SK-N-SH (cell line): ENCODE results near the gene STT3B. TPM values are rescaled to one million over a fixed set of nuclear protein-coding genes. Genes with fewer than 3 reads are reported as not detected.

ENCODE experiments used
- CTCF ChIA-PET: fragments of 300-600, 350-600 bp; formaldehyde crosslinking; extraction: SDS; loops from one replicate; lab custom pipeline; 2021; lab: Yijun Ruan, JAX
- POLR2A ChIA-PET: fragments of 350-600 bp; sonication (Branson Sonifier 250); formaldehyde crosslinking; extraction: SDS; loops from one replicate; lab custom pipeline; 2020; ENCODE audit warnings: antibody characterized with exemption, inconsistent platforms; lab: Yijun Ruan, JAX
- DNase-seq: peaks from one replicate; pipeline ENCODE4 v3.0.0; 2012
- H2AFZ ChIP-seq: fragments of 200-600 bp; sonication (generic); 2 replicates; pipeline ENCODE4 v1.8.1; 2016; ENCODE audit warnings: antibody characterized with exemption, mild to moderate bottlenecking, low read depth
- H3F3A ChIP-seq: fragments of 200-600 bp; sonication (generic); replicated peaks from 2 replicates; pipeline ENCODE3; 2016; ENCODE audit warnings: antibody characterized with exemption, mild to moderate bottlenecking; ENCODE audit not compliant: insufficient read depth
- H3K27ac ChIP-seq, 2 experiments: fragments of 200-500 bp in 1 of 2; fragments of 200-600 bp in 1 of 2; sonication (Bioruptor generic) in 1 of 2; sonication (generic), shearing (Covaris generic) in 1 of 2; 2 replicates each; pipeline versions ENCODE4 v1.5.1 to v1.6.1; 2014 to 2016; ENCODE audit warnings: low read depth in 2 of 2, inconsistent platforms in 1 of 2, low read length in 1 of 2, mild to moderate bottlenecking in 1 of 2, mixed read lengths in 1 of 2
- H3K27me3 ChIP-seq: fragments of 200-600 bp; sonication (generic), shearing (Covaris generic); 2 replicates; pipeline ENCODE4 v1.6.1; 2016; ENCODE audit warnings: mixed run types; ENCODE audit not compliant: insufficient read depth
- H3K36me3 ChIP-seq, 2 experiments: fragments of 200-500 bp in 1 of 2; fragments of 200-600 bp in 1 of 2; sonication (Bioruptor generic) in 1 of 2; sonication (generic) in 1 of 2; replicated peaks in 1 of 2; 2 replicates each; pipeline versions ENCODE3 to v1.5.1; 2014 to 2016; ENCODE audit warnings: low read length in 1 of 2, mild to moderate bottlenecking in 1 of 2; ENCODE audit not compliant: insufficient read depth in 2 of 2, control insufficient read depth in 1 of 2
- H3K4me1 ChIP-seq, 2 experiments: fragments of 200-500 bp in 1 of 2; fragments of 200-600 bp in 1 of 2; sonication (Bioruptor generic) in 1 of 2; sonication (generic), shearing (Covaris generic) in 1 of 2; 2 replicates each; pipeline versions ENCODE4 v1.5.1 to v1.6.1; 2014 to 2016; ENCODE audit warnings: low read depth in 1 of 2, low read length in 1 of 2, mixed run types in 1 of 2; ENCODE audit not compliant: insufficient read depth in 2 of 2, control insufficient read depth in 1 of 2
- H3K4me2 ChIP-seq: fragments of 200-600 bp; sonication (generic), shearing (Covaris generic); 2 replicates; pipeline ENCODE4 v1.6.1; 2017; ENCODE audit warnings: mixed run types
- H3K4me3 ChIP-seq, 2 experiments: fragments of 200-500 bp in 1 of 2; fragments of 200-600 bp in 1 of 2; sonication (Bioruptor generic) in 1 of 2; sonication (generic), shearing (Covaris generic) in 1 of 2; 2 replicates each; pipeline versions ENCODE4 v1.5.1 to v1.8.1; 2014 to 2016; ENCODE audit warnings: low read depth in 2 of 2, inconsistent platforms in 1 of 2, low read length in 1 of 2, mild to moderate bottlenecking in 1 of 2, mixed read lengths in 1 of 2, moderate library complexity in 1 of 2
- H3K79me2 ChIP-seq: fragments of 200-600 bp; sonication (generic); 2 replicates; pipeline ENCODE4 v1.8.1; 2017; ENCODE audit warnings: mild to moderate bottlenecking; ENCODE audit not compliant: insufficient read depth
- H3K9ac ChIP-seq: fragments of 200-600 bp; sonication (generic); 2 replicates; pipeline ENCODE4 v1.6.1; 2017; ENCODE audit warnings: mixed run types
- H3K9me2 ChIP-seq: fragments of 200-600 bp; sonication (generic); 2 replicates; pipeline ENCODE4 v1.6.1; 2017; ENCODE audit warnings: mixed run types
- H3K9me3 ChIP-seq: fragments of 200-600 bp; sonication (generic); 2 replicates; pipeline ENCODE4 v1.6.1; 2017; ENCODE audit warnings: mixed run types, mild to moderate bottlenecking, moderate library complexity
- H4K20me1 ChIP-seq: fragments of 200-600 bp; sonication (generic); 2 replicates; pipeline ENCODE4 v1.6.1; 2017; ENCODE audit warnings: mild to moderate bottlenecking, mixed run types; ENCODE audit not compliant: insufficient read depth
- CHD2 ChIP-seq: fragments of 150-350 bp; IDR thresholded peaks from 2 replicates; pipeline ENCODE4 v1.6.1; 2018; ENCODE audit warnings: low read length; ENCODE audit not compliant: partially characterized antibody
- FOSL2 ChIP-seq: IDR thresholded peaks from 2 replicates; pipeline ENCODE4 v1.4.0; 2012; ENCODE audit warnings: low read depth, mild to moderate bottlenecking, moderate library complexity, borderline replicate concordance
- FOXM1 ChIP-seq: IDR thresholded peaks from 2 replicates; pipeline ENCODE4 v1.4.0; 2012; ENCODE audit warnings: low read depth, mild to moderate bottlenecking
- GABPA ChIP-seq: IDR thresholded peaks from 2 replicates; pipeline ENCODE4 v1.4.0; 2012; ENCODE audit warnings: low read depth, mild to moderate bottlenecking
- MEF2A ChIP-seq: IDR thresholded peaks from 2 replicates; pipeline ENCODE4 v1.4.0; 2012; ENCODE audit warnings: low read depth, borderline replicate concordance
- MXI1 ChIP-seq: IDR thresholded peaks from 2 replicates; pipeline ENCODE4 v1.6.1; 2012; ENCODE audit warnings: mild to moderate bottlenecking, low read depth, low read length, improper control_type of control experiment
- SIN3A ChIP-seq: IDR thresholded peaks from 2 replicates; pipeline ENCODE4 v1.6.1; 2012; ENCODE audit warnings: low read depth, mild to moderate bottlenecking, low read length, moderate library complexity, borderline replicate concordance
- WGBS: methylation state at CpG from one replicate; pipeline ENCODE4 v1.1.6; 2017; ENCODE audit warnings: low lambda C conversion rate; 5-methylcytosine and 5-hydroxymethylcytosine counted together
- polyA plus RNA-seq, 3 experiments: library from polyadenylated mRNA; depleted of rRNA; stranded (reverse); fragments of >200 nt; gene quantifications; 2 replicates each; pipeline ENCODE4 v1.2.3, GENCODE V29; 2012
- TF ChIP-seq, protein P1 (sequence below): IDR thresholded peaks from 2 replicates; pipeline ENCODE4; 2012
- TF ChIP-seq, protein P2 (sequence below): IDR thresholded peaks from 2 replicates; pipeline ENCODE4 v1.4.0; 2012; ENCODE audit warnings: low read depth, borderline replicate concordance
- TF ChIP-seq, protein P3 (sequence below): IDR thresholded peaks from 2 replicates; pipeline ENCODE4 v1.4.0; 2012; ENCODE audit warnings: low read depth

Gene STT3B
- polyA plus RNA-seq, 1 of the 3 experiments (the other 2 are of a cell fraction), result 27.9 TPM

GRCh38 chr3:31575448-31575847, 42.7 kb downstream of the STT3B start:
- TF ChIP-seq FOSL2, result no peak
- 100% methylated on average over 2 of the region's 2 CpGs for WGBS
- H3K9ac ChIP-seq, result no peak overlapping the region
- H3K27me3 ChIP-seq, result no peaks in the 10 kb centered on the region
- H3K79me2 ChIP-seq, result peaks cover 92% of the 10 kb centered on the region
- H3K36me3 ChIP-seq, result peaks cover 13 to 14% of the 10 kb centered on the region in 2 experiments
- DNase-seq, result no peak
- peaks cover 7% of the 10 kb centered on the region for H3F3A ChIP-seq
- H3K27ac ChIP-seq, result no peak overlapping the region
- H2AFZ ChIP-seq, result no peak overlapping the region
- H3K9me2 ChIP-seq, result no peaks in the 10 kb centered on the region
- H3K9me3 ChIP-seq, result no peaks in the 10 kb centered on the region
- ChIA-PET POLR2A (interaction anchor here (0.7 kb wide), 1 partner anchor 43 kb away, joined by 4 read pairs; no protein-coding TSS in a partner anchor), CTCF (interaction anchor here (0.6 kb wide), 1 partner anchor 16 kb away, joined by 3 read pairs; no protein-coding TSS in a partner anchor)
- H3K4me2 ChIP-seq, result no peak overlapping the region
- H3K4me3 ChIP-seq, result no peak overlapping the region
- H4K20me1 ChIP-seq, result peaks cover 40% of the 10 kb centered on the region
- no peaks in the 10 kb centered on the region; a peak in 2 of 4 replicates for H3K4me1 ChIP-seq

DNA sequence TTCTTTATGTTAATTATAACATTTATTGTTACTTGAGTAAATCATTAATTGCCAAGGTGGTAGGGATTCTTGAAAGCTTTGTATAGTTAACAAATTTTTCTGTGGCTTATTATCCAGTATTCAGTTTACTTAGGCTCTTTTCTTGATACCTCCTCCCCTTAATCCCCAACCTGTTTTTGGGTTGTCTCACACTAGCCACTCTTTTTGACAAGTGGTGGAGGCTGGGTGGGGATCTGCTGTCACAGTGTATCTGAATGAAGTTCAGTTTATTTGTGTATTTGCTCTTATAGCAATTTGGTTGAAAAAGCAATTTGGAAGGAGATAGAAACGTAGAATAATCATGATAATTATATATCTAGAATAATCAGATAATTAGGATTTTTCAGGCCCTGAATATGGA, 43.8 kb downstream of the STT3B start:
- peaks cover 38% of the 10 kb centered on the region for H4K20me1 ChIP-seq
- no peaks in the 10 kb centered on the region for H3K9me2 ChIP-seq
- no peaks in the 10 kb centered on the region; a peak in 2 of 4 replicates for H3K4me1 ChIP-seq
- H3K4me2 ChIP-seq, result no peak overlapping the region
- no peaks in the 10 kb centered on the region for H3K27me3 ChIP-seq
- no peak for TF ChIP-seq MEF2A
- TF ChIP-seq, protein P1, sequence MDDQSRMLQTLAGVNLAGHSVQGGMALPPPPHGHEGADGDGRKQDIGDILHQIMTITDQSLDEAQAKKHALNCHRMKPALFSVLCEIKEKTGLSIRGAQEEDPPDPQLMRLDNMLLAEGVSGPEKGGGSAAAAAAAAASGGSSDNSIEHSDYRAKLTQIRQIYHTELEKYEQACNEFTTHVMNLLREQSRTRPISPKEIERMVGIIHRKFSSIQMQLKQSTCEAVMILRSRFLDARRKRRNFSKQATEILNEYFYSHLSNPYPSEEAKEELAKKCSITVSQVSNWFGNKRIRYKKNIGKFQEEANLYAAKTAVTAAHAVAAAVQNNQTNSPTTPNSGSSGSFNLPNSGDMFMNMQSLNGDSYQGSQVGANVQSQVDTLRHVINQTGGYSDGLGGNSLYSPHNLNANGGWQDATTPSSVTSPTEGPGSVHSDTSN, result no peak
- no peak for TF ChIP-seq GABPA
- TF ChIP-seq CHD2, result no peak
- no peak for TF ChIP-seq SIN3A
- TF ChIP-seq FOXM1, result no peak
- TF ChIP-seq MXI1, result no peak
- TF ChIP-seq, protein P2, sequence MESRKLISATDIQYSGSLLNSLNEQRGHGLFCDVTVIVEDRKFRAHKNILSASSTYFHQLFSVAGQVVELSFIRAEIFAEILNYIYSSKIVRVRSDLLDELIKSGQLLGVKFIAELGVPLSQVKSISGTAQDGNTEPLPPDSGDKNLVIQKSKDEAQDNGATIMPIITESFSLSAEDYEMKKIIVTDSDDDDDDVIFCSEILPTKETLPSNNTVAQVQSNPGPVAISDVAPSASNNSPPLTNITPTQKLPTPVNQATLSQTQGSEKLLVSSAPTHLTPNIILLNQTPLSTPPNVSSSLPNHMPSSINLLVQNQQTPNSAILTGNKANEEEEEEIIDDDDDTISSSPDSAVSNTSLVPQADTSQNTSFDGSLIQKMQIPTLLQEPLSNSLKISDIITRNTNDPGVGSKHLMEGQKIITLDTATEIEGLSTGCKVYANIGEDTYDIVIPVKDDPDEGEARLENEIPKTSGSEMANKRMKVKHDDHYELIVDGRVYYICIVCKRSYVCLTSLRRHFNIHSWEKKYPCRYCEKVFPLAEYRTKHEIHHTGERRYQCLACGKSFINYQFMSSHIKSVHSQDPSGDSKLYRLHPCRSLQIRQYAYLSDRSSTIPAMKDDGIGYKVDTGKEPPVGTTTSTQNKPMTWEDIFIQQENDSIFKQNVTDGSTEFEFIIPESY, result no peak
- TF ChIP-seq, protein P3, sequence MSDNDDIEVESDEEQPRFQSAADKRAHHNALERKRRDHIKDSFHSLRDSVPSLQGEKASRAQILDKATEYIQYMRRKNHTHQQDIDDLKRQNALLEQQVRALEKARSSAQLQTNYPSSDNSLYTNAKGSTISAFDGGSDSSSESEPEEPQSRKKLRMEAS, result no peak
- ChIA-PET POLR2A (no interaction called here), CTCF (no interaction called here)
- peaks cover 89% of the 10 kb centered on the region for H3K79me2 ChIP-seq
- DNase-seq, result no peak
- H3K4me3 ChIP-seq, result no peak overlapping the region
- H3K9ac ChIP-seq, result no peak overlapping the region
- 97% methylated on average over 1 of the region's 1 CpG for WGBS
- peaks cover 19 to 20% of the 10 kb centered on the region in 2 experiments for H3K36me3 ChIP-seq
- peaks cover 7% of the 10 kb centered on the region for H3F3A ChIP-seq
- no peaks in the 10 kb centered on the region for H3K9me3 ChIP-seq
- H3K27ac ChIP-seq, result no peak overlapping the region
- H2AFZ ChIP-seq, result no peak overlapping the region
